HG03135 (cell line): ENCODE measurements around the gene SMIM41.

Source experiments
- ATAC-seq: cut with Tn5 transposase; IDR thresholded peaks from one replicate; pipeline ENCODE4 v1.9.1; 2021; ENCODE audit warnings: mild to moderate bottlenecking, moderate library complexity; ENCODE audit not compliant: unreplicated experiment

The SMIM41 gene

GRCh38 chr12:52079576-52080402 lies at the start of gene SMIM41:
Gene SMIM41 (plus strand): TSS chr12:52079704. CDS start chr12:52079780, 76 bp downstream.
- no peak for ATAC-seq

DNA sequence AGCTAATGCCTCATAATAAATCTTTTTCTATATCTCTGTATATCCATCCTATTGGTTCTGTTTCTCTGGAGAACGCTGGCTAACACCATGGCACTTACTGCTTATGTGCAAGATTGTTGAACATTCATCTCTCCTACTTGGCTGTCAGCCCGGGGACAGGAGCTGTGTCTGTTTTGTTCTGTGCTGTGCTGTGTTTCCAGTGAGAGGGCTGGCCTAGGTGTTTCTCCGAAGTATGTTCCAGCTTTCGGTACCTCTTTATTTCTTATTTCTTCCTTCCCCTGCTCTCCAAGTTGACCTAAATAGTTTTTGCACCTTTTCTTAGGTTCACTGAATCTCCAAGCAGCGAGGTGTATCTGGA lies 47.1 kb upstream of the SMIM41 start:
- ATAC-seq, result no peak

GRCh38 chr12:52032804-52033445 lies 46.6 kb upstream of the SMIM41 start:
- peak; percentile 95 for ATAC-seq

DNA sequence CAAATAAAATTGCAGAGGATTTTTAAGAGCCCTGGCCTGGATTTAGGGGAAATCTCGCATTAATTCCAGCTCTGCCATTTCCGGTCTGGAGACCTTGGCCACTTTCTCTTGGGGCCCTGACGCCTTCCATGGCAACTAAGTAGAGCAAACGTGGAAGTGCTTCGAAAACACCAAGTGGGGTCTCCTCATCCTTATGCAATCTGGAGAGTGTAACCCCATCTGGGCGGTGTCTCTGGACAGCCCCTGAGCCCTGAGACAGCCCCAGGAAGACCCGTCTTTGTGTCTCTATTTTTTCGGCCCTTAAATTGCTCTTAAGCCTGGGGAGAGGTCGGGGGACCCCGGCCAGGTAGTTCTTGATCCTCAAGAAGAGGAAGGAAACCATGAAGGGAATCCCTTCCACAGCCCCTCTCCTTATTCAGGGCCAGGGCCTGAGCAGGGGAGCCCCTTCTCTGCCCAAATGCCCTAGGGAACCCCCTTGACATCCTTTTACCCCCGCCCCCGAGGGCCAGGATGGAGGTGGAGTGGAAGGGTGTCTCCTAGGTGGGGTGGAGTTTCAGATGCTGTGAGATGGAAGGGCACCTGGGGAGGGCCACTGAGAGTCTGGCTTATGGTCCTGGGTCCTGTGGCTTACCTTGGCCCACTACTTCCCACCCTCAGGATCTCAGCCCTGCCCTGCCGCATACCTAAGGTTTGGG lies 45.9 kb upstream of the SMIM41 start:
- no peak for ATAC-seq

GRCh38 chr12:52035190-52035589 lies 44.3 kb upstream of the SMIM41 start:
- ATAC-seq, result no peak

DNA sequence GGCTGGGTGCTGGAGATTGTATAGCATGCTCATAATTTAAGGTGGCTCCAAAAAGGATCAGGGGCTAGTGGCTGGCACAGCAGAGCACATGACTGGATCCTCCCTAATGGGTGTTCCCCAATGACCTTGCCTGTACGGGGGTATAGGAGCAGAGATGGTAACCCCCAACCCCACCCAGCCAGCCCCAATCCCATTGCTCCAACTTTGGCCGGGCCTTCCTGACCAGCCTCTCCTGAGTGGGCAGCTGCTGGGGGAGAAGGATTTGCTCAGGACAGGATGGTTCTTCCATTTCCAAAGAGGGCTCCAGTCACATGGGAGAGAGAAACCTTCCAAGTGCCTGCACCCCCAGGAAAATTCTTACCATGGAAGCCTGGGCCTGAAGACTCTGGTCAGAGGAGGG lies 43.6 kb upstream of the SMIM41 start:
- ATAC-seq, result no peak

GRCh38 chr12:52036587-52037171 lies 42.8 kb upstream of the SMIM41 start:
- peak; percentile 30 for ATAC-seq

GRCh38 chr12:52037248-52037861 lies 42.1 kb upstream of the SMIM41 start:
- ATAC-seq, result no peak

- no peak for ATAC-seq
Observed at GRCh38 chr12:52038447-52038846, 41.1 kb upstream of the SMIM41 start.

- ATAC-seq, result no peak
Observed at GRCh38 chr12:52041035-52041434, 38.5 kb upstream of the SMIM41 start.

- ATAC-seq, result no peak
Observed at GRCh38 chr12:52041695-52042123, 37.8 kb upstream of the SMIM41 start.

DNA sequence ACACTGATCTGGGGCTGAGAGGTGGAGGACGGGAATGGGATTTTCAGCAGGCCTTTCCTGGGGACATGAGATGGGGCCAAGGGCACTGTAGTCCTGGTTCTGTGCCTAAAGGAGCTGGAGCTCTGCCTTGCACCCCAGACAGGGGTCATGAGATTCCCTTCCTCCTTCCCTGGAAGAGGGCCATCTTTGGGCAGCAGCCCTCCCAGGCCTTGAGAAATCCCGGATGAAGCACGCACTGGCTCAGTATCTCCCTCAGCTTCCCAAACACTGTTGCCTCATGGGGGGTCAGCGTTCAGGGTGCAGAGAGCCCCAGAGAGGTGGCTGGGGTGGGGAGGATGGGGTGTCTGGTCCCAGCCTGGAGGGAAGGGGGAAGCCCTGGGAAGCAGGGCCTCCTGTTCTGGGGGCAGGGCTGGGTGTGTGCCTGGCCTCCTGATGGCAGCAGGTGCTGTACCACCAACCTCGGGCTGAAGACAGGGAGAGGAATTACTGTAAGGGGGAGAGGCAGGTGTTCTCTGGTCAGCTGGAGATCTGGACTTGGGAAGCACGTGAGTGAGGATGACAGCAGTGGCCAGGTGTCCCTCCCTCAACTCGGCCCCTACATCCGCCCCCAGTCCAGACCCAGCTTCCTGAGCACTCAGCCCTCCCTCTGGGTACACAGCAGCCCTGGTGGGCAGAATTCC lies 36.7 kb upstream of the SMIM41 start:
- ATAC-seq, result no peak

- ATAC-seq, result no peak
Observed at GRCh38 chr12:52043386-52044212, 35.9 kb upstream of the SMIM41 start.

DNA sequence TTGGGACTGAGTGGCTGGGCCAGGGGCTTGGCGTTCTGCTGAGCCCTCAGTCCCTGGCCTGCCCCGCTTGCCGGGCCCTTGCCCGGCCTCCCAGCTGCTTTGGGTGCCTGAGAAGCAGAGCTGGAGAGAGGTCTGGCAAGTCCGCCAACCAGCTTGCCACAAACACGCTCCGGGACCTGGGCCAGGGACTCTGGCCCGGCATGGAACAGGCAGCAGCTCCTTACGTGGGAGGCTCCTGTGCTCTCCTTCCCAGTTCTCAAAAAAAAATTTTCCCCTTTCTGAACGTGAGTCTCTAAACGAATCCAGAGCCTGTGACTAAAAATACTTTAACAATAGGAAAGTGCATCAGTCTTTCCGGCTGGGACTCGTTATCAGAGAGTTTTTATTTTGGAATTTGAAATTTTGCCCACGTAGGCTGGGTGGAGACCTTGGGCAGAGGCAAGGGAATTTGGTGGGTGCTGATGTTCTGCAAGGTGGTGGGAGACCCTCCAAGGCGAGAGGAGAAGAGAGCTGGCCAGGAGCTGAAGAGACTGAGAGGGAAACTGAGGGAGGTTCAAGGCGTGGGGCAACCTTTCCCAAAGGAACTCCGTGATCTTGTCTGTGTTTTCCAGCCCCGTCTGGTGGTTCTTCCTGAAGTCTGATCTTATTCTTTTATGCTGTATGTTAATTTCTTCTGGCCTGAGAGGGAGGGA lies 35.1 kb upstream of the SMIM41 start:
- ATAC-seq, result no peak

DNA sequence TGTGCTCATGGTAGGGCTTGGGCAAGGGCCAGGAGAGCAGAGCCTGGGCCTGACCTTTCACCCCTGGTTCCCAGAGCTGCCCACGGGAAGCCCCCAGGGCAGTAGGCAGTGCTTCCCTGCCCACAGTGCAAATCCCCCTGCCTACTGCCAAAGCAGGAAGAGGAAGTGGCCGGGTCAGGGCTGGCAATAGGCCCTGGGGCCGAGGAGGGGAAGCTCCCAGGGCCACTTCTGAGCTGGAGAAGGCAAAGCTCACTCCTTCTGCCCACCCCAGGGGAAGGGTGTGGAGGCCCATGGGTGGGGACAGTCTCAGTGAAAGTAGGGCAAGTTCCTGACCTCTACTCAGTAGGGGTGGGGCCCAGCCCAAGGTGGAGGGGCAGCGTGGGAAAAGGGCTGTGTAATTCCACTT lies 33.7 kb upstream of the SMIM41 start:
- ATAC-seq, result no peak

DNA sequence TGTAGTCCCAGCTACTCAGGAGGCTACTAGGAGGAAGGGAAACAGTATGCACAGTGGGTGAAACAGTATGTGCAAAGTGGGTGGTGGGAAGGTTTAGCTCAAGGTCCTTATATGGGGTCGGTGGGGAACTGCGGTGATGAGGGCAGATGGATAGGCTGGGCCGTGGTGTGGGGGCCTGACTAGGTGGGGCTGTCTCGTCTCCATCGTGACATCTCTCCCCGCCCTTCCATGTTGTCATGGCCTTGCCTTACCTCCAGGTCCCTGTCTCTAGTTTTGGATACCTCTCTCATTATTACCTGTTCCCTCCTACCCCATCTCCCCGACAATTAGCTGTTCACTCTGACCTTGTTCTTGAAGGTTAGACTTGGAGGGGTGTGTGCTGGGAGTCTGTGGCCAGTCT lies 32.6 kb upstream of the SMIM41 start:
- no peak for ATAC-seq

GRCh38 chr12:52049286-52049685 lies 30.2 kb upstream of the SMIM41 start:
- no peak for ATAC-seq

DNA sequence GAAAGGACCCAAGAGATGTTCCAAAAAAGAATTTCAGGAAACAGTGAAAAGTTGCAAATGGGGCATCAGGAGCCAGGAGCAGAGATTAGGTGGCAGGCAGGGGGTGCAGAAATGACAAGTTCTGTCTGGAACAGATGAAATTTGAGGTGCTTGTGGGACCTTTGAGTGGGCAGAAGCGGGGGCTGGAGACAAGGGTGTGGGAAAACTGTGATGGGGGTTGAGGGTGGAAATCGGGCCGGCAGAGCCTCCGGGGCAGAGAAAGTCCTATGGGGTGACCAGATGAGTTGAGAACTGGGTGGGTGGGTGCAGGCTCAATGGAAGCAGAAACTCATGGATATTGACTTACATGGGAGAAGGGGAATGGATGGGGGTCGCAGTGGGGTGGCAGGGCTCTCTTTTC lies 29.8 kb upstream of the SMIM41 start:
- no peak for ATAC-seq

- no peak for ATAC-seq
Observed at GRCh38 chr12:52050116-52050757, 29.3 kb upstream of the SMIM41 start.
